GM18867 (cell line): ENCODE data around the gene IL31RA.
A peak's percentile ranks its signal among the peaks of the same experiment; 100 is the strongest.
"Not testable (repeated sequence)": the region's sequence is repeated elsewhere in the genome, so short reads cannot be mapped to it uniquely, and the experiment has no call there.

ENCODE experiments used
- ATAC-seq: cut with Tn5 transposase; IDR thresholded peaks from one replicate; pipeline ENCODE4 v1.9.1; 2021; ENCODE audit warnings: mild to moderate bottlenecking, moderate library complexity; ENCODE audit not compliant: unreplicated experiment

The IL31RA gene

DNA sequence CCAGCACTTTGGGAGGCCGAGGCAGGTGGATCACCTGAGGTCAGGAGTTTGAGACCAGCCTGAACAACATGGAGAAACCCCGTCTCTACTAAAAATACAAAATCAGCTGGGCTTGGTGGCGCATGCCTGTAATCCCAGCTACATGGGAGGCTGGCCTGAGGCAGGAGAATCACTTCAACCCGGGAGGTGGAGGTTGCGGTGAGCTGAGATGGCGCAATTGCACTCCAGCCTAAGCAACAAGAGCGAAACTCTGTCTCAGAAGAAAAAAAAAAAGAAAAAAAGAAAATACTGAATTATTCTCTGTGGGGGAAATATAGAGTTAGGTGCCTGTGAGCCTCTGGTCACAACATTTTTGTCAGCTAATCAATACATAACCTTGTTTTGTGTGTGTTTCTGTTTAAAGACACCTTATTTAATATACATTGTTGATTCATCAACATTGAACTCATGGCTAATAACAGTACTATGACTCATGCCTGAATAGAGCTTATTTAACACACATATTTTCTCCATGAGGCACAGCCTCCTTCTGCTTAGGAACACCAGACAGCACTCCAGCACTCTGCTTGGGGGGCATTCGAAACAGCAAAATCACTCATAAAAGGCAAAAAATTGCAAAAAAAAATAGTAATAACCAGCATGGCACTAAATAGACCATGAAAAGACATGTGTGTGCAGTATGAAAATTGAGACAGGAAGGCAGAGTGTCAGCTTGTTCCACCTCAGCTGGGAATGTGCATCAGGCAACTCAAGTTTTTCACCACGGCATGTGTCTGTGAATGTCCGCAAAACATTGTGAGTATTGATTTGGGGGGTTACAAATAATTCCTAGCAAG is at the start of gene IL31RA:
TSS of gene IL31RA (plus strand) at position 519 of the 836 bp plus-strand sequence. CDS start at position 733, 214 bp downstream.
- no peak for ATAC-seq

- ATAC-seq: not testable (repeated sequence)
Measured at GRCh38 chr5:55808814-55809213, 42.3 kb upstream of the IL31RA start.

GRCh38 chr5:55815939-55816338 is 35.2 kb upstream of the IL31RA start:
- ATAC-seq: not testable (repeated sequence)

GRCh38 chr5:55816342-55816741 is 34.8 kb upstream of the IL31RA start:
- ATAC-seq: no peak

GRCh38 chr5:55817030-55817429 is 34.1 kb upstream of the IL31RA start:
- ATAC-seq: no peak

DNA sequence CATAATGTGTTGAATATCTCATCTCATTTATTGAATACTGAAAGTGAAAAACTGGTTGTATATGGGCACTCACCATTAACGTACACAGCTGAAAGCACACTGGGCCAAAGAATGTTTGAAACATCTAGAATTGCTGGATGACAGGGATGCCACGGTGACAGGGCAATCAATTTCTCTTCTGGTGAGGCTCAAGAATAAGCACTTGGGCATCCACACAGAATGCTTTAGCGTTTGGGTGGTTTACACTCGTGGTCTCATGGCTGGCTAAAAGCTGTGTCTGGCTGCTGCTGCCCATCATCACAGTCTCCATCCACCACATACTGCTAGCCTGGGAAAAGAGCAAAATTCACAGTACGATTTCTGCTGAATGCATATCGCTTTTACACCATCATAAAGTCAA is 30.7 kb upstream of the IL31RA start:
- ATAC-seq: no peak

- ATAC-seq: no peak
Measured at GRCh38 chr5:55821731-55822512, 29.2 kb upstream of the IL31RA start.

DNA sequence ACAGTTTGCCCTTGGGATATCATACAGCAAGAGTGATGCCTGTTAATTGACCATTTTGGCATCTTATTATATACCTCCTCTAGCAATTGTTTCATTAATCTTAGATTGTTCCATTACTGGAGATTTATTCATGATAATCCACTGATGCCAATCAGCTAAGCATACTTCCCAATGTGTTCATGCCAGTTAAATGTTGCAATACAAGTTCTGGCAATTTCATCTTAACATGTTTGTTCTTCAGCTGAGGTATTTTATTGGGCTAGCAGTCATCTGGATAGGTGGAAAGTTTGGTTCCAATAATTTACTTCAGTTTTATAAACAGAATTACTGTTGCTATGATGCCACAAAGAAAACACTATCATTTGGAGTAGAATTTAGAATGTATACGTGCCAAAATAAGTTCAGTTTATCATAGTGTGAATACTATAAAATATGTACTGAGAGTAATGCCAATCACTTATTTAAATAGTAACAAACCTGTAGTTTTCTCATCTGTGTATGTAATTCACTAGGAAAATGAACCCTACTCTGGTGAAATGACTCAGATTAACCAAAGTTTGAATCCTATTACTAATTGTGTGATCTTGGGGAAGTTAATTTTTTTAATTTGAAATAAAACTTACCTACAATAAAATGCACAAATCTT is 27.9 kb upstream of the IL31RA start:
- no peak for ATAC-seq

- ATAC-seq: peak; percentile 59
Measured at GRCh38 chr5:55829956-55830355, 21.2 kb upstream of the IL31RA start.

DNA sequence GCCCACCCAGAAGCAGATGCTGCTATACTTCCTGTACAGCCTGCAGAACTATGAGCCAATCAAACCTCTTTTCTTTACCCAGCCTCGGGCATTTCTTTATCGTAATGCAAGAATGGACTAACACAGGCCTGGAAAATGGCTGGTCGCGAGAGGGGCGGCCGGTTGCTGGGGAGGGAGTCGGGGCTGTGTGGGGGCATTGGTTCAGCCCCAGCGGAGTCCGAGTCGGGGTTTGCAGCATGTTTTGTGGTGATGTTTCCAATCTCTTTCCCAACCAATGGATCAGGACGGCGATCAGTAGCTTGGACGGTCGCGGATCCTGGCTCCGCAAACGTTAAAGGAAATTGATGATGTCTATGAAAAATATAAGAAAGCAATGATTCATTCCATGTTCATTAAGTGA is 18.7 kb upstream of the IL31RA start:
- no peak for ATAC-seq

- ATAC-seq: no peak
Measured at GRCh38 chr5:55836191-55836590, 15.0 kb upstream of the IL31RA start.

DNA sequence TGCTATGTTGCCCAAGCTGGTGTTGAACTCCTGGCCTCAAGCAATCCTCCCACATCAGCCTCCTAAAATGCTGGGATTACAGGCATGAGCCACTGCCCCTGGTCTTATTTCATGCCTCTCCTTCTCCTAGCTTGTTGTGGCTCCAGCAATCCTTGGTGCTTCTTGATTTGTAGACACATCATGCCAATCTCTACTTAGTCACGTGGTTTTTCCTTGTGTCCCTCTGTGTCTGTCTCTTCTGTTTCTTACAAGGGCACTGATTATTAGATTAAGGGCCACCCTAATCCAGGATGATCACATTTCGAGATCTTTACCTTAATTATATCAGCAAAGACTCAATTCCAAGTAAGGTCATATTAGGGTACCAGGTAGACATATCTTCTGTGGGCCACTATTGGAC is 9.2 kb upstream of the IL31RA start:
- ATAC-seq: no peak

GRCh38 chr5:55847837-55848236 is 3.3 kb upstream of the IL31RA start:
- no peak for ATAC-seq

GRCh38 chr5:55848783-55849182 is 2.4 kb upstream of the IL31RA start:
- no peak for ATAC-seq

- no peak for ATAC-seq
Measured at GRCh38 chr5:55851675-55851979, 470 bp downstream of the IL31RA start.

GRCh38 chr5:55852503-55852902 is 1.3 kb downstream of the IL31RA start:
- ATAC-seq: no peak

DNA sequence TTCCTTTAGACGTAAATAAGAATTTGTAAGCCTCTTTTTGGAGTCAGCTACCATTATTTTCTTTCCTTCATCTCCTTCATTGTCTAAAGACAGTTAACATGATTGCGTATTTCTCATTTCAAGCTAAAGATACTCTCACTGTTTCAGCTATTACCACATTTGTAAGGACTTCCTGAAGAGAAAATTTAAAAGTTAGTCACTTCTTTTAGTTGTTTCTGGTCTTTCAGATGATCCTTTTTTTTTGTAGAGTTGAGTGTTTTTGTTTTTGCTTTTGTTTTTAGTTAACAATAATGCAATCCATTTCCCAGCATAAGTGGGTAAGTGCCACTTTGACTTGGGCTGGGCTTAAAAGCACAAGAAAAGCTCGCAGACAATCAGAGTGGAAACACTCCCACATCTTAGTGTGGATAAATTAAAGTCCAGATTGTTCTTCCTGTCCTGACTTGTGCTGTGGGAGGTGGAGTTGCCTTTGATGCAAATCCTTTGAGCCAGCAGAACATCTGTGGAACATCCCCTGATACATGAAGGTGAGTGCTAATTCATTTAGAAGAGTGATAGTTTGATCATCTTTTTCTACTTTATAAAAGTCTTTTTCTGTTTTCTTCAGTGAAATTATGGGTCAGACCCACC is 2.0 kb downstream of the IL31RA start:
- ATAC-seq: no peak

DNA sequence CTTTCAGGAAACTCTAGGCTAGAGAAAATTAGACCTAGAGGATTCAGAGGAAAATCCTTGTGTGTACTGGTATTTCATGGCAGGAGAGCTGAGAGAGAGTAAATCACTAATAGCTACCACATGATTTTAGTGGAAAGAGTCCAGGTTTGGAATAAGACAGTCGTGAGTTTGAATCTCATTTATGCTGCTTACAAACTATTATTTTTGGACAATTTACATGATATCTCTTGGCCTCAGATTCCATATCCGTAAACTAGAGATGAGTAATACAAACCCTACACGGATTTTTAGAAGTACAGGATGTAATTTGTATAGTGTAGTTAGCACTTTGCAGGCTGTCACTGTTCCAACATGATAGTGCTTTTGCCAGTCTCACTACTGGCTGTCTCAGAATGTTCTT is 2.7 kb downstream of the IL31RA start:
- no peak for ATAC-seq

DNA sequence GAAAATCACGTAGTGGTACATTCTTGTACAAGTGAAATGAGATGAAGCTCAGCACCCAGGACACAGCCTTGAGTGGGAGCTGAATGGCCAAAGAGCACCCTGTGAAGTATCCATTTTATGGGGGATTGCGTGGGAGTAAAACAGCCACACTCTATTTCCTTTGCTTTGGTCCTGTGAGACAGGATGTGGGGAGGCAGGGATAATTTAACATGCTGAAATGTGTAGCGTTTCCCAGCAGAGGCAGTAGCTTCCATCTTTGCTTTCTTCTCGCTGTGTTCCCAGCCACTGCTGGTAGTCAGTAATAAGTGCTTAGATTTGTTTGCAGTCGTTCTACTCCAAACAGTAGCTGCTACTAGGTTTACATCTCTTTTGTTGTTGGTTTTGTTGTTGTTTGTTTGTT is 4.4 kb downstream of the IL31RA start:
- ATAC-seq: no peak

DNA sequence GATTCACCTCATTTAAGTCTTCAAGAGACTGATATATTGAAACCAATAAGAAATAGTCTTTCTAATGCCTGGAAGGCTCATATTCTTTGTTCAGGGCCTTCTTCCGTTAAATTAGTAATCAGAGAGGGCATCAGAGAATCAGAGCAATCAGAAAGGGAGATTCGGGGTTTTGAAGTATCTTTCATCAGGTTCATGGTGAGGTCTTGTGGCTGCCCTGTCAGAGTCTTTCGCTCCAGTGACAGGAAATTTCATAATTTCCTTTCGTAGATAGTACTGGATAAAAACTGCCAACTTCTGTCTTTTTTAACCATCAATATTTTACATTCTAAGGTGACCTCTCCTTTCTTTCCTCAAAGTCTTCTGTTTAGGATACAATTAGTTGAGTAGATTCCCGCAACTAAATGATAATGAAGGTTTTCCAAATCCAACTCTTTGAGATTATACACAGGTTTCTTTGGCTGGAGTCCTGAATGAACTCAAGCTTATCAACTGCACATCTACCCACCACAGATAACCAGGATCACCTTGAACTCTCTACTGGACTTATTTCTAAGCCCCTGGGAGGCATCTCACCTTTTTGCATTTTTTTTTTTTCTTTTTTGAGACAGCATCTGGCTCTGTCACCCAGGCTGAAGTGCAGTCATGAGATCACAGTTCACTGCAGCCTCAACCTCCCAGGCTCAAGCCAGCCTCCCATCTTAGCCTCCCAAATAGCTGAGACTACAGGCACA is 5.5 kb downstream of the IL31RA start:
- ATAC-seq: no peak

- ATAC-seq: no peak
Measured at GRCh38 chr5:55857247-55857640, 6.1 kb downstream of the IL31RA start.
